WTC11 (cell line): ENCODE results near the gene KCNMA1.

Experiments used
- CREB1 ChIP-seq: sonication (generic); formaldehyde crosslinking; IDR thresholded peaks from 2 replicates; pipeline ENCODE4 v1.8.0; 2023; ENCODE audit warnings: mild to moderate bottlenecking, missing genetic modification reagents
- CTCF ChIP-seq: fragments of 200-600 bp; IDR thresholded peaks from 2 replicates; pipeline ENCODE4 v1.8.0; 2022; ENCODE audit warnings: antibody characterized with exemption
- TF ChIP-seq, protein P1 (sequence below): sonication (generic); formaldehyde crosslinking; IDR thresholded peaks from 2 replicates; pipeline ENCODE4 v1.8.1; 2022; ENCODE audit warnings: mild to moderate bottlenecking, missing genetic modification reagents, moderate library complexity, borderline replicate concordance
- TF ChIP-seq, protein P2 (sequence below): sonication (generic); formaldehyde crosslinking; IDR thresholded peaks from 2 replicates; pipeline ENCODE4 v1.8.1; 2023; ENCODE audit warnings: mild to moderate bottlenecking, missing genetic modification reagents, borderline replicate concordance

DNA sequence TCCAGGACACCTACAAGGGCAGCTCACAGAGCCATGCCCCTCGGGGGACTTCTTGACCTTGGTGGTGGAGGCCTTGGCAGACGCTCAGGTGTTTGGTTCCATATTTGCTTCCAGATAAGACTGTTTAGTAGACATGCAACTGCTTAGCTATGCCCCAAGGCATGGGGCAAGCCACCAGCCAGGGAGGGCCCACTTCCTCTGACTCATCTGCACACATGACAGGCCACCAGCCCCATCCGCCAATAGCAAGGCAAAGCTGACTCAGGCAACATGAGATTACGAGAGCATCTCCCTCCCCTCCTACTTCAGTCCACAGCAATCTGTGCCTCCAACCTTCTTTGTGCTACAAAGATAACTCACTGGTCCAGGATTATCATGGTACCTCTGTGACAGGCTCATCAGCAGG lies 54.9 kb downstream of the KCNMA1 start:
- TF ChIP-seq CTCF (no peak), CREB1 (CRISPR knock-in tag) (no peak)
- TF ChIP-seq, protein P1, sequence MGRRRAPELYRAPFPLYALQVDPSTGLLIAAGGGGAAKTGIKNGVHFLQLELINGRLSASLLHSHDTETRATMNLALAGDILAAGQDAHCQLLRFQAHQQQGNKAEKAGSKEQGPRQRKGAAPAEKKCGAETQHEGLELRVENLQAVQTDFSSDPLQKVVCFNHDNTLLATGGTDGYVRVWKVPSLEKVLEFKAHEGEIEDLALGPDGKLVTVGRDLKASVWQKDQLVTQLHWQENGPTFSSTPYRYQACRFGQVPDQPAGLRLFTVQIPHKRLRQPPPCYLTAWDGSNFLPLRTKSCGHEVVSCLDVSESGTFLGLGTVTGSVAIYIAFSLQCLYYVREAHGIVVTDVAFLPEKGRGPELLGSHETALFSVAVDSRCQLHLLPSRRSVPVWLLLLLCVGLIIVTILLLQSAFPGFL = no peak
- TF ChIP-seq, protein P2, sequence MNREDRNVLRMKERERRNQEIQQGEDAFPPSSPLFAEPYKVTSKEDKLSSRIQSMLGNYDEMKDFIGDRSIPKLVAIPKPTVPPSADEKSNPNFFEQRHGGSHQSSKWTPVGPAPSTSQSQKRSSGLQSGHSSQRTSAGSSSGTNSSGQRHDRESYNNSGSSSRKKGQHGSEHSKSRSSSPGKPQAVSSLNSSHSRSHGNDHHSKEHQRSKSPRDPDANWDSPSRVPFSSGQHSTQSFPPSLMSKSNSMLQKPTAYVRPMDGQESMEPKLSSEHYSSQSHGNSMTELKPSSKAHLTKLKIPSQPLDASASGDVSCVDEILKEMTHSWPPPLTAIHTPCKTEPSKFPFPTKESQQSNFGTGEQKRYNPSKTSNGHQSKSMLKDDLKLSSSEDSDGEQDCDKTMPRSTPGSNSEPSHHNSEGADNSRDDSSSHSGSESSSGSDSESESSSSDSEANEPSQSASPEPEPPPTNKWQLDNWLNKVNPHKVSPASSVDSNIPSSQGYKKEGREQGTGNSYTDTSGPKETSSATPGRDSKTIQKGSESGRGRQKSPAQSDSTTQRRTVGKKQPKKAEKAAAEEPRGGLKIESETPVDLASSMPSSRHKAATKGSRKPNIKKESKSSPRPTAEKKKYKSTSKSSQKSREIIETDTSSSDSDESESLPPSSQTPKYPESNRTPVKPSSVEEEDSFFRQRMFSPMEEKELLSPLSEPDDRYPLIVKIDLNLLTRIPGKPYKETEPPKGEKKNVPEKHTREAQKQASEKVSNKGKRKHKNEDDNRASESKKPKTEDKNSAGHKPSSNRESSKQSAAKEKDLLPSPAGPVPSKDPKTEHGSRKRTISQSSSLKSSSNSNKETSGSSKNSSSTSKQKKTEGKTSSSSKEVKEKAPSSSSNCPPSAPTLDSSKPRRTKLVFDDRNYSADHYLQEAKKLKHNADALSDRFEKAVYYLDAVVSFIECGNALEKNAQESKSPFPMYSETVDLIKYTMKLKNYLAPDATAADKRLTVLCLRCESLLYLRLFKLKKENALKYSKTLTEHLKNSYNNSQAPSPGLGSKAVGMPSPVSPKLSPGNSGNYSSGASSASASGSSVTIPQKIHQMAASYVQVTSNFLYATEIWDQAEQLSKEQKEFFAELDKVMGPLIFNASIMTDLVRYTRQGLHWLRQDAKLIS (CRISPR knock-in tag) = no peak
